Measurements from ENCODE around the gene RASSF1. TPM values are rescaled to one million over a fixed set of nuclear protein-coding genes. Genes with fewer than 3 reads are reported as not detected.

RASSF1 gene
- total and polyA plus RNA-seq, 10 of the 15 experiments (the other 5 are each of a cell fraction or from before 2014, with no cell fraction given) = 4.4 to 59.6 (median 37.2) TPM

- no peak for TF ChIP-seq BCLAF1 (IDR thresholded peaks at IDR 0.05)
- peak; percentile 52; the same call in 1 of the 2 replicates for TF ChIP-seq ZBTB40 (IDR thresholded peaks at IDR 0.05; ENCODE audit: borderline replicate concordance)
- peak; percentile 65 for TF ChIP-seq MAX (IDR thresholded peaks at IDR 0.05; ENCODE audit: low read depth, low read length)
- peak; percentile 94 for TF ChIP-seq LARP7 (IDR thresholded peaks at IDR 0.05)
- TF ChIP-seq EGR1 (IDR thresholded peaks at IDR 0.05; ENCODE audit: borderline replicate concordance in 1 of 2, low read depth in 2 of 2, low read length in 2 of 2) = peak in 1 of 2 experiments; percentile 23; a peak in 1 of 3 replicates
- 0 out of 2 replicates have a peak, but pooled peaks have one; percentile 7 for TF ChIP-seq REST (IDR thresholded peaks at IDR 0.05; ENCODE audit: low read depth, low read length)
These were observed at the start of gene RASSF1 (continued) for GRCh38 chr3:50340448-50341329.

All from GM12878 (cell line).